ENCODE results near the gene LCTL. TPM values are rescaled to one million over a fixed set of nuclear protein-coding genes. Genes with fewer than 3 reads are reported as not detected.

LCTL gene
- total RNA-seq, 1 donor from 2014 or later, result not detected

GRCh38 chr15:66601521-66601920, 35.7 kb upstream of the LCTL start:
- DNase-seq (ENCODE audit: extremely low spot score in 2 of 2), result no peak
- Histone ChIP-seq H3K27ac (no peak overlapping the region), H3K27me3 (no peaks in the 10 kb centered on the region), H3K9me3 (no peaks in the 10 kb centered on the region), H3K36me3 (no peaks in the 10 kb centered on the region), H3K4me1 (no peaks in the 10 kb centered on the region), H3K4me3 (no peak overlapping the region)
- TF ChIP-seq CTCF (IDR thresholded peaks at IDR 0.05) (no peak), POLR2AphosphoS5 (IDR thresholded peaks at IDR 0.05; ENCODE audit: insufficient read depth in 1 of 2, low read depth in 1 of 2) (no peak), POLR2A (IDR thresholded peaks at IDR 0.05) (no peak)
- intact Hi-C loops (cut with DNase I), result loop anchor here (5.0 kb wide), 1 partner anchor 251 kb away; no protein-coding TSS in a partner anchor

- intact Hi-C loops (cut with DNase I), result loop anchor here (5.0 kb wide), 1 partner anchor 252 kb away; no protein-coding TSS in a partner anchor
- no peaks in the 10 kb centered on the region for H3K36me3 ChIP-seq
- TF ChIP-seq POLR2A (IDR thresholded peaks at IDR 0.05) (no peak), POLR2AphosphoS5 (IDR thresholded peaks at IDR 0.05; ENCODE audit: insufficient read depth in 1 of 2, low read depth in 1 of 2) (no peak), CTCF (IDR thresholded peaks at IDR 0.05) (no peak)
- H3K4me1 ChIP-seq, result no peaks in the 10 kb centered on the region
- no peak overlapping the region for H3K27ac ChIP-seq
- DNase-seq (ENCODE audit: extremely low spot score in 2 of 2), result no peak
- no peaks in the 10 kb centered on the region for H3K27me3 ChIP-seq
- H3K4me3 ChIP-seq, result no peak overlapping the region
- no peaks in the 10 kb centered on the region for H3K9me3 ChIP-seq
Observed at GRCh38 chr15:66600240-66600627, 34.4 kb upstream of the LCTL start.

- DNase-seq (ENCODE audit: extremely low spot score in 2 of 2), result no peak
- Histone ChIP-seq H3K27me3 (no peaks in the 10 kb centered on the region), H3K36me3 (no peaks in the 10 kb centered on the region), H3K9me3 (no peaks in the 10 kb centered on the region), H3K4me3 (no peak overlapping the region), H3K27ac (no peak overlapping the region), H3K4me1 (no peaks in the 10 kb centered on the region)
- TF ChIP-seq POLR2A (IDR thresholded peaks at IDR 0.05), result no peak
- no peak for TF ChIP-seq CTCF (IDR thresholded peaks at IDR 0.05)
- intact Hi-C loops (cut with DNase I), result loop anchor here (5.0 kb wide), 1 partner anchor 253 kb away; no protein-coding TSS in a partner anchor
Observed at GRCh38 chr15:66599536-66600239, 33.9 kb upstream of the LCTL start.

- Histone ChIP-seq H3K4me1 (no peaks in the 10 kb centered on the region), H3K27ac (no peak overlapping the region), H3K9me3 (no peaks in the 10 kb centered on the region), H3K36me3 (no peaks in the 10 kb centered on the region), H3K27me3 (no peaks in the 10 kb centered on the region), H3K4me3 (no peak overlapping the region)
- TF ChIP-seq CTCF (IDR thresholded peaks at IDR 0.05) (no peak), POLR2AphosphoS5 (IDR thresholded peaks at IDR 0.05; ENCODE audit: insufficient read depth in 1 of 2, low read depth in 1 of 2) (no peak), POLR2A (IDR thresholded peaks at IDR 0.05) (no peak)
- DNase-seq (ENCODE audit: extremely low spot score in 2 of 2), result no peak
- intact Hi-C loops (cut with DNase I), result no loop called here
Observed at GRCh38 chr15:66598095-66598815, 32.5 kb upstream of the LCTL start.

Measured in vagina (tissue), 2 donors.